ENCODE results near the gene NOC4L.
"Not testable (repeated sequence)": the region's sequence is repeated elsewhere in the genome, so short reads cannot be mapped to it uniquely, and the experiment has no call there.

The NOC4L gene

GRCh38 chr12:132186208-132186856 is 42.1 kb downstream of the NOC4L start:
- DNase-seq = no peak

- DNase-seq = no peak
Measured at GRCh38 chr12:132186857-132187620, 42.8 kb downstream of the NOC4L start.

- DNase-seq = no peak
Measured at GRCh38 chr12:132187646-132188450, 43.6 kb downstream of the NOC4L start.

- no peak for DNase-seq
Measured at GRCh38 chr12:132188451-132188901, 44.2 kb downstream of the NOC4L start.

- peak; percentile 32 for DNase-seq
Measured at GRCh38 chr12:132188916-132189325, 44.7 kb downstream of the NOC4L start.

GRCh38 chr12:132189378-132190011 is 45.2 kb downstream of the NOC4L start:
- DNase-seq = peak; percentile 84

GRCh38 chr12:132190012-132190755 is 45.9 kb downstream of the NOC4L start:
- peak; percentile 34 for DNase-seq

- DNase-seq = no peak
Measured at GRCh38 chr12:132190834-132191500, 46.7 kb downstream of the NOC4L start.

GRCh38 chr12:132191715-132192553 is 47.7 kb downstream of the NOC4L start:
- no peak for DNase-seq

- DNase-seq = no peak
Measured at GRCh38 chr12:132194056-132194455, 49.8 kb downstream of the NOC4L start.

GRCh38 chr12:132194556-132194955 is 50.3 kb downstream of the NOC4L start:
- DNase-seq = peak; percentile 29

GRCh38 chr12:132195242-132195641 is 51.0 kb downstream of the NOC4L start:
- DNase-seq = not testable (repeated sequence)

- DNase-seq = no peak
Measured at GRCh38 chr12:132196038-132196872, 52.0 kb downstream of the NOC4L start.

- DNase-seq = no peak
Measured at GRCh38 chr12:132196873-132197390, 52.7 kb downstream of the NOC4L start.

- DNase-seq = no peak
Measured at GRCh38 chr12:132197581-132198354, 53.5 kb downstream of the NOC4L start.

GRCh38 chr12:132199101-132199500 is 54.8 kb downstream of the NOC4L start:
- DNase-seq = no peak

GRCh38 chr12:132199526-132200319 is 55.5 kb downstream of the NOC4L start:
- no peak for DNase-seq

- DNase-seq = no peak
Measured at GRCh38 chr12:132200800-132201199, 56.5 kb downstream of the NOC4L start.
